NCI-H82 (cell line): ENCODE measurements around the gene ELMO1.
A peak's percentile ranks its signal among the peaks of the same experiment; 100 is the strongest.

ENCODE experiments used
- DNase-seq: peaks from one replicate; lab custom pipeline; 2025; lab: John Stamatoyannopoulos, UW

ELMO1 gene

DNA sequence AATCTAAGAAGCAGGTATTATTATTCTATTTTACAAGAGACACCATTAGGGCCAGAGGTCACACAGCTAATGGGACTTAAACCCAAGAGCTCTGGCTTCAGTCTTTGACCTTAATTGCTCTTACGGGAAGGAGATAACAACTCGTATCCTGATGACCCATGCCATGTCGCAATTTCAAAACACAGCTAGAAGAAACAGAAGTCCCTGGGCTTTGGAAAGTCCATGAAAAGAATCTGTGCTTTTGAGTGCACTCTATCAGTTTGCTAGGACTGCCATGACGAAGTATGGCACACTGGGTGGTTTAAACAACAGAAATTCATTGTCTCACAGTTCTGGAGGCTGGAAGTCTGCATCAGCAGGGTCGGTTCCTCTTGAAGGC is 476.5 kb downstream of the ELMO1 start:
- peak; percentile 47 for DNase-seq

DNA sequence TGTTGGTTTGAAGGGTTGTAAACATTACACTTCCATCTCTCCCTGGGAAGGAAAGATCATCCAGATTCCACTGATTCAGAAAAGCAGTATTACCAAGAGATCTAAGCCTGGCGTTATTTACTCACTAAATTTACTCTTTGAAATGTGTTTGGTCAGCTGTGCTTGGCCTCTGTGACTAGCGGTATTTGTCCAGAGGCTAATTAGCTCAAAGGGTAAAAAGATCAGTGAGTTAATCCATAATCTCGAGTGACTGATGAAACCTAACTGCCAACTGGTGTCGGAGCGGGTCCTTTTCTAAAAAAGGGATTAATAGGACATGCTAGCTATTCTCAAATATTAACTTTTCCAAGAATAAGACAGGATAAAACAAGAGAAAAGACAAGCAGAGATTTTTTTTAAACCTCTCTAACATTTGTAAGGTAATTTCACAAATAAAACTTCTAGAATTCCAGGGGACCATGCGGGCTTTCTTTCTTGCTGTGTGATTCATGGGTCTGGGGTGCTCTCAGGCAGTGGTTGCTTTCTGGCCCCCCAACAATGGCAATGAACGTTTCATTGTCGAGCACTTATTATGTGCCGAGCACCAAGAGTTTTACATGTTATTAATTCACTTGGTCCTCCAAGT is 477.0 kb downstream of the ELMO1 start:
- DNase-seq: peak; percentile 79

GRCh38 chr7:36970551-36971514 is 477.8 kb downstream of the ELMO1 start:
- no peak for DNase-seq

DNA sequence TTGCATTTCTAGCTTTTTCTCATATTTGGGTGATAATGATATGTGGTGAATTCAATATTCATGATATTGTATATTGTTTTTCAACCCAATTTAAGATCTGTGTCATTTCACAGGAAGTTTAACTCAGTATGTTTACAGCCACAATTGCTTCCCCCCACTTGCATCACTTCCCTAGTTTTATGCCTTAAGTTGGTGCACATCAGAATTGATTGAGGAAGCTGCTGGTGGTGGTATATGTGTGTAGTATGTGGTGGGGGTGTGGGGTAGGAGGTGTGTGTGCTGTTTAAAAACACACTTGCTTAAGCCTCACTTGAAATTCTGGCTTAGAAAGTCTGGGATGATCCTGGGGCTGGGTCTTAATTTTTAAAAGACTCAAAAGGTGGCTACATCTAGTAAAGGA is 479.3 kb downstream of the ELMO1 start:
- no peak for DNase-seq

DNA sequence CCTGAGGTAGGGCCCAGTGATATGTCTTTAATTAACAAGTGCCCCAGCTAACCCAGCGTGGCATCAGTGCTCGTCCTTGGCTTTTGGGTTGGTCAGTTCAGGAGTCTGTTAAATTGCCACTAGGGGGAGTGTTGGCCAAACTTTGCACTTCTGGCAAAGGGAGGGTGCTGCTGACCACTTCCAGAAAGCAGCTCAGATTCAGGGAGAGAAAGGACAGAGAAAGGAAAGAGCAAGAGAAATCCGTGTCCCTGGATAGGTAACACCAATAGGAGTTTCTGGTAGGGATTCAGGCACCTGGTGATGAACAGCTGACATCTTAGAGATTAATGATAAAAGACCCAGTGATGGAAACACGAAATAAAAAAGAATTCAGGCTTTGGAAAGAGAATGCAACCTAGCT is 481.3 kb downstream of the ELMO1 start:
- peak; percentile 70 for DNase-seq

DNA sequence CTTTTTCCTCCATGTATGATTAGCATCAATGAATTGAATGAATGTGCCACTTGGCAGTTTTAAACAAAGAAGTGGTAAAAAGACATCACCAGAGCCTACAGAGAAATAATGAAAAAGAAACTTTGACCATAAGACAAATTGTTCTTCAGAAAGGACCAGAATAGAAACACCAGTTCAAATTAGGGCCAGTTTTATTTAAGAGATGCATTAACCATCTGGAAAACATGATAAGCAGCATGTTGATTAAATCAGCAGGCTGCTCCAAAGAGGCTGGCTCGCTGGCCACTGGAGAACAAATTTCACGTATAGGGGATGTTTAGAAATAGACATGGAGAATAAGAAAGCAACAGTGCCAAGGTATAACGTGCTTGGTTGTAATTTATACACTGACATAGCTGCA is 482.0 kb downstream of the ELMO1 start:
- DNase-seq: no peak

- no peak for DNase-seq
Observed at GRCh38 chr7:36966039-36966438, 482.6 kb downstream of the ELMO1 start.

DNA sequence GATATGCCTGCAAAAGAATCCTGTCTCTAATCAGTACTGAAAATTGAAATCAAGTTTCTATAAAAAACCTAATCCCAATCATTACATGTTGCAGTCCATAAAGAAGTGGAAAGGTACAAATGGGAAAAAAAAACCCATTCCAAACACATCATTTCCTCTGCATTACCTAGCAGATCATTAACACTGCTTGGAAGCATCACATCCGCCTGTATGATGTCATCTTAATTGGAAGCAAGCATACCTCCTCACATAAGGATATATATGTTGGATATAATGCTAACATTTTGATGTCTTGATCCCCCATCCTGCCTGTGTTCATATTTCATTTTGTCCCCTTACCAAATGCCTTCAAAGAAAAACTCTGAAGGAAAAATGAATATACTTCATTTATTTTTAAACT is 483.0 kb downstream of the ELMO1 start:
- DNase-seq: no peak

- DNase-seq: no peak
Observed at GRCh38 chr7:36964297-36964696, 484.4 kb downstream of the ELMO1 start.

DNA sequence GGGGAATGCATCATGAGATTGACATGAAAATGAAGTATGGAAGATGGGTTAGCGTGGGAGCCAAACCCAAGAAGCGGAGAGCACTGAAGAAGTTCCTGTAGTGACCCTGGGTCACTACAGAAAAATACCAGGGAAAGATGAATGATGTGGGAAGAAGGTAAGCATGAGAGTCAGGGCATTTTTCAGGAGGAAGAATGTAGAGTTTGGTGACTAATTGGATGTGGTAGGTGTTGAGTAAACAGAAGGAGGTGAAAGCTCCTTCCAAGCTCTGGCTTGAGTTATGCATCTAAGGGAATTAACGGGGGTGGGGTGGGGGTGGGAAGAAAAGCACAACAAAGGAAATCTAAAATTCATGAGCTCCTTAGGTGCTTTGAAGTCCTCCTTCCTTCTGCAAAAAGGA is 486.3 kb downstream of the ELMO1 start:
- DNase-seq: no peak

DNA sequence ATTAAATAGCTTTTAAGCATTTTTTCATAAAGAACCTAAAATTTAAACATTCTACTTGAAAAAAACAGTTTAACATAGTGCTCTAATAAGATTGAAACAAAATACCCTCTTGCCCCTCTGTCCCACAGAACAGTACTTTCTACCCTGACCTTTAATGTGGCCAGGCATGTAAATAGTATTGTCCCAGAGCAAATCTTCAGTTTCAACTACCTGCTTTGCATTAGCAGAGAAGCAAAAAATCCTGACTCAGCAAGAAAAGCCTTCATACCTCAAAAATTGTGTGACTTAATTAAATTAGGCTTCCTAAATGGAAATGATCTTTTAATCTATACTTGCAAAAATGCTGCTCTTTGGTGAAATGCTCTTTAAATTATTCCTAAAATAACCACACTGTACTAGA is 487.0 kb downstream of the ELMO1 start:
- no peak for DNase-seq

DNA sequence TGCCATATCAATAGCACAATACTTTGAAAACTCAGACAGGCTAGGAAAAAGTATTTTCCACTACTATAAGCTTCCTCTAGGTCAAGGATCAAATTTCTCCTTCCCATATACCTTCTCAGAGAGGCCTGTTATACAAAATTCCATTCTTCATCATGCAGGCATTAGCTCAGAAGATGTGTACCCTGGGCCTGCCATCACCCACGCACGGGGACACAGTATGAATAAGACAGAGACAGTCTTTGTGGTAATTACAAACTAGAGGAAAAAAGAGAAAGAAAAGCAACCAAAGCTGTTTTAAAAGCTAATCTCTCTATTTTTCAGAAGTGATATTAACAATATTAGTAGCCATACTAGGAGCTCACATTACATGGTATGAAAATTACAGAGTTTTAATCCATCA is 487.6 kb downstream of the ELMO1 start:
- DNase-seq: no peak

GRCh38 chr7:36960105-36960504 is 488.6 kb downstream of the ELMO1 start:
- no peak for DNase-seq

- DNase-seq: no peak
Observed at GRCh38 chr7:36958111-36958733, 490.4 kb downstream of the ELMO1 start.

GRCh38 chr7:36957620-36958019 is 491.0 kb downstream of the ELMO1 start:
- DNase-seq: no peak

DNA sequence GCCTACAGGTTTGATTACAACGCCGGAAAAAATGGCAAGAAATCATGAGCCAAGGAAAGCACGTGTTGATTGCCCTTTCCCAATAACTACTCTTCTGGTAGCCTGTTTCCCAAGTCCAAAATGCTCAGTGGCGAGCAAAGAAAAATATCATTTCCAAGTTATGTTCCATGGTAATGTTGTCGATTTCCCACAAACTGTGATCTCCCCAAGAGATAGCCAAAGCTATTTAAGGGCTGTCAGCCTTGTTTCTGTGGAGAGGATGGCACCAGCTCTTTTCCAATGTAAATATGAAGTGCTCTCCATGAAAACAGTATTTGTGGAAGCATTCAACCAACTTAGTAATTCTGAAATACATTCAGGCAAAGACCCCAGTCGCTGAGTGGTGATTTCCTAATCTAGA is 491.9 kb downstream of the ELMO1 start:
- no peak for DNase-seq

GRCh38 chr7:36955456-36956129 is 493.1 kb downstream of the ELMO1 start:
- no peak for DNase-seq

GRCh38 chr7:36951257-36951697 is 497.4 kb downstream of the ELMO1 start:
- no peak for DNase-seq

GRCh38 chr7:36949711-36950600 is 498.7 kb downstream of the ELMO1 start:
- no peak for DNase-seq

DNA sequence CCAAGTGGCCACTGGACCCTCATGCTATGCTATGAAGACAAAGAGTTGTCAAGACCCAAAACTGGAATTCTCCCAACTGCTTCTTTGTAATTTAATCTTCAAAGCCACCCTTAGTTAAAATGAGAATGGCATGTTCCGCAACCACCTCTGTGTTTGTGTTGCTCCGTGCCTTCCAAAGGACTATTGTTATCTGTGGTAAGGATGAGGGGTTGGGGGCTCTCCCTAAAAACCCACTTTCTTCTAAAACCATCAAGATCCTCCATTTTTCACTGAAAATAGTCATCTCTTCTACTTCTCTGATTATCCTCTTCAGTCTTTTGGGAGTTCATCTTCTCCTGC is 502.3 kb downstream of the ELMO1 start:
- DNase-seq: no peak

GRCh38 chr7:36945612-36946400 is 502.9 kb downstream of the ELMO1 start:
- DNase-seq: peak; percentile 68
